Panc1 (cell line): ENCODE data around the gene MLLT3. TPM values are rescaled to one million over a fixed set of nuclear protein-coding genes. Genes with fewer than 3 reads are reported as not detected.

Experiments
- ATAC-seq: fragments of 200-7000 bp; cut with Tn5 transposase; 2 replicates; pipeline ENCODE4 v1.9.1; 2020; ENCODE audit warnings: mild to moderate bottlenecking, moderate library complexity
- BruUV-seq: library from RNA; stranded (reverse); fragments of 400-500 nt; replicated peaks from 2 replicates; lab custom pipeline; 2021; lab: Mats Ljungman, UMichigan
- CTCF ChIA-PET: fragments of 300-600 bp; sonication (Branson Sonifier 250); formaldehyde crosslinking; loops from one replicate; lab custom pipeline; 2022; ENCODE audit warnings: antibody characterized with exemption; lab: Charles Lee
- POLR2A ChIA-PET: fragments of 300-600 bp; sonication (Branson Sonifier 250); formaldehyde crosslinking; loops from one replicate; lab custom pipeline; 2022; ENCODE audit warnings: antibody characterized with exemption; lab: Charles Lee
- DNase-seq: peaks from one replicate; pipeline ENCODE4 v3.0.0-alpha.2; 2010; ENCODE audit warnings: low read depth, low spot score
- H3K27ac ChIP-seq: 2 replicates; pipeline ENCODE4 v1.5.1; 2011; ENCODE audit warnings: mild to moderate bottlenecking, low read length, inconsistent platforms
- H3K27me3 ChIP-seq: fragments of 200-500 bp; sonication (Bioruptor generic); 2 replicates; pipeline ENCODE4 v1.6.0; 2014; ENCODE audit warnings: low read length, inconsistent platforms; ENCODE audit not compliant: control insufficient read depth, insufficient read depth
- H3K36me3 ChIP-seq: fragments of 200-500 bp; sonication (Bioruptor generic); 2 replicates; pipeline ENCODE4 v1.5.1; 2014; ENCODE audit warnings: inconsistent platforms, mild to moderate bottlenecking, low read length, moderate library complexity; ENCODE audit not compliant: control insufficient read depth, insufficient read depth
- H3K4me1 ChIP-seq: 2 replicates; pipeline ENCODE4 v1.5.1; 2011; ENCODE audit warnings: inconsistent platforms, mild to moderate bottlenecking, low read length, moderate library complexity; ENCODE audit not compliant: control insufficient read depth, insufficient read depth
- H3K4me3 ChIP-seq, 2 experiments: 2 replicates each; pipeline ENCODE4 v1.5.1; 2011 to 2012; ENCODE audit warnings: low read depth in 2 of 2, low read length in 2 of 2, mild to moderate bottlenecking in 2 of 2, inconsistent platforms in 1 of 2, moderate library complexity in 1 of 2
- H3K9me3 ChIP-seq: fragments of 200-500 bp; sonication (Bioruptor generic); 2 replicates; pipeline ENCODE4 v1.5.1; 2014; ENCODE audit warnings: low read depth, mild to moderate bottlenecking, inconsistent platforms, low read length, moderate library complexity; ENCODE audit not compliant: control insufficient read depth, insufficient read depth
- CTCF ChIP-seq: fragments of 450-650 bp; IDR thresholded peaks from 2 replicates; pipeline ENCODE4 v1.5.1; 2017; ENCODE audit warnings: mild to moderate bottlenecking
- POLR2AphosphoS5 ChIP-seq: IDR thresholded peaks from 2 replicates; pipeline ENCODE4 v1.6.1; 2012; ENCODE audit warnings: mild to moderate bottlenecking, low read depth, low read length, moderate library complexity
- REST ChIP-seq, 2 experiments: IDR thresholded peaks; 2 replicates each; pipeline ENCODE4 v1.6.1; 2011 to 2012; ENCODE audit warnings: low read depth in 2 of 2, control low read depth in 1 of 2, low read length in 1 of 2, mild to moderate bottlenecking in 1 of 2, moderate library complexity in 1 of 2; ENCODE audit not compliant: insufficient read depth in 1 of 2
- SIN3A ChIP-seq: IDR thresholded peaks from 2 replicates; pipeline ENCODE4 v1.6.1; 2012; ENCODE audit warnings: low read depth, mild to moderate bottlenecking, low read length, moderate library complexity, borderline replicate concordance; ENCODE audit not compliant: insufficient read depth
- TCF7L2 ChIP-seq: IDR thresholded peaks from 2 replicates; pipeline ENCODE4 v1.6.1; 2011; ENCODE audit warnings: mild to moderate bottlenecking, low read depth, low read length, inconsistent platforms
- in situ Hi-C: cut with HindIII; loops from 2 replicates; pipeline ENCODE4 v1.10.0; 2016; ENCODE audit warnings: low sequenced_read_pairs, low pct_unique_long_range_greater_than_20kb
- intact Hi-C: fragments of 100-400 bp; cut with micrococcal nuclease; formaldehyde crosslinking; loops from one replicate; pipeline ENCODE4 v1.10.0; 2022; ENCODE audit not compliant: unreplicated experiment
- total RNA-seq: library from RNA; stranded (reverse); gene quantifications from one replicate; pipeline ENCODE4 v1.2.1, GENCODE V29; 2021; ENCODE audit not compliant: unreplicated experiment

MLLT3 gene
- total RNA-seq, 1 experiment from 2014 or later: 0.49 TPM

GRCh38 chr9:20651939-20652338, 29.6 kb upstream of the MLLT3 start:
- Histone ChIP-seq H3K27ac (no peak overlapping the region), H3K4me1 (no peaks in the 10 kb centered on the region), H3K36me3 (no peaks in the 10 kb centered on the region), H3K9me3 (no peaks in the 10 kb centered on the region), H3K4me3 (no peak overlapping the region), H3K27me3 (no peaks in the 10 kb centered on the region)
- intact Hi-C loops (no loop called here), in situ Hi-C loops (no loop called here)
- DNase-seq: no peak
- BruUV-seq: no TSS peak
- ChIA-PET CTCF (no interaction called here), POLR2A (no interaction called here)
- TF ChIP-seq TCF7L2: no peak
- TF ChIP-seq SIN3A: no peak
- no peak for TF ChIP-seq CTCF
- TF ChIP-seq POLR2AphosphoS5: no peak
- no peak for TF ChIP-seq REST (IDR thresholded peaks at IDR 0.05; ENCODE audit: insufficient read depth in 1 of 2, low read depth in 2 of 2, low read length in 1 of 2)
- no peak for ATAC-seq

- no peak overlapping the region for H3K27ac ChIP-seq
- intact Hi-C loops: no loop called here
- no TSS peak for BruUV-seq
- in situ Hi-C loops: no loop called here
- ATAC-seq: no peak
- no peak overlapping the region for H3K4me3 ChIP-seq
- no peaks in the 10 kb centered on the region for H3K27me3 ChIP-seq
- TF ChIP-seq REST (IDR thresholded peaks at IDR 0.05; ENCODE audit: insufficient read depth in 1 of 2, low read depth in 2 of 2, low read length in 1 of 2) (no peak), SIN3A (no peak), POLR2AphosphoS5 (no peak), CTCF (no peak), TCF7L2 (no peak)
- H3K4me1 ChIP-seq: no peaks in the 10 kb centered on the region
- CTCF ChIA-PET: no interaction called here
- no peaks in the 10 kb centered on the region for H3K36me3 ChIP-seq
- POLR2A ChIA-PET: no interaction called here
- H3K9me3 ChIP-seq: no peaks in the 10 kb centered on the region
- no peak for DNase-seq
Observed at GRCh38 chr9:20650750-20651299, 28.5 kb upstream of the MLLT3 start.
